Neural cell (in vitro differentiated cells): Measurements from ENCODE around the gene TAP1.

ENCODE experiments used
- EP300 ChIP-seq: fragments of 450-650 bp; conservative IDR thresholded peaks from 2 replicates; pipeline ENCODE4 v1.6.1; 2014; ENCODE audit warnings: antibody characterized with exemption, mild to moderate bottlenecking, moderate library complexity; ENCODE audit not compliant: poor library complexity, severe bottlenecking
- EZH2 ChIP-seq: fragments of 200-600, 300-800 bp; shearing (Covaris generic), sonication (generic); IDR thresholded peaks from 2 replicates; pipeline ENCODE4 v1.6.1; 2014; ENCODE audit warnings: antibody characterized with exemption, low read length, borderline replicate concordance, mild to moderate bottlenecking; ENCODE audit not compliant: insufficient read depth, poor library complexity, severe bottlenecking
- MXI1 ChIP-seq: fragments of 450-650 bp; conservative IDR thresholded peaks from 2 replicates; pipeline ENCODE4 v1.6.1; 2014; ENCODE audit warnings: antibody characterized with exemption, mild to moderate bottlenecking; ENCODE audit not compliant: poor library complexity, severe bottlenecking
- POLR2AphosphoS5 ChIP-seq: IDR thresholded peaks from 2 replicates; pipeline ENCODE4 v1.6.1; 2012
- RAD21 ChIP-seq: fragments of 450-650 bp; conservative IDR thresholded peaks from 2 replicates; pipeline ENCODE4 v1.6.1; 2014; ENCODE audit warnings: antibody characterized with exemption, mild to moderate bottlenecking, moderate library complexity
- SMC3 ChIP-seq: fragments of 450-650 bp; conservative IDR thresholded peaks from 2 replicates; pipeline ENCODE4 v1.6.1; 2014; ENCODE audit warnings: antibody characterized with exemption, mild to moderate bottlenecking, moderate library complexity; ENCODE audit not compliant: poor library complexity
- TAF1 ChIP-seq: IDR thresholded peaks from 2 replicates; pipeline ENCODE4 v1.6.1; 2012; ENCODE audit warnings: low read depth
- TF ChIP-seq, protein P1 (sequence below): fragments of 450-650 bp; IDR thresholded peaks from 2 replicates; pipeline ENCODE4 v1.5.1; 2014; ENCODE audit warnings: antibody characterized with exemption, mild to moderate bottlenecking, moderate library complexity; ENCODE audit not compliant: poor library complexity, severe bottlenecking
- TF ChIP-seq, protein P2 (sequence below): IDR thresholded peaks from 2 replicates; pipeline ENCODE4 v1.6.1; 2012; ENCODE audit warnings: borderline replicate concordance

DNA sequence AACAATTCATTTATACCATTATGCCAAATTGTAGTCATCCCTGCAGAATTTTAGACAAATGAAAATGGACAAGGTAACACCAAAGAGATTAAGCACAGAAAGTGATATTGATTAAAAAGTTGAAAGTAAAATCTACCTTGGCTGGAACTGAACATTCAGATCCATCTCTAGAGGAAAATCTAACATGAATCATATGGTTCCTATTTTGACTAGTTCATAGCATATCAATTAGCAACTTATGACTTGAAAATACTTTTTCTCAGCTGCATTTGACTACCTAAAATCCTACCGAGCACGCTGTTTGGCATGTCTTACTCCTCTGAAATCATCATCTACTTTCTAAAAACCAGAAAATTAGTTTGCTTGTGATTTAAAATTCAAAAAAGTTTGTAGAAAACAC, 23.1 kb upstream of the TAP1 start:
- no peak for TF ChIP-seq EZH2
- TF ChIP-seq EP300: no peak
- TF ChIP-seq, protein P1, sequence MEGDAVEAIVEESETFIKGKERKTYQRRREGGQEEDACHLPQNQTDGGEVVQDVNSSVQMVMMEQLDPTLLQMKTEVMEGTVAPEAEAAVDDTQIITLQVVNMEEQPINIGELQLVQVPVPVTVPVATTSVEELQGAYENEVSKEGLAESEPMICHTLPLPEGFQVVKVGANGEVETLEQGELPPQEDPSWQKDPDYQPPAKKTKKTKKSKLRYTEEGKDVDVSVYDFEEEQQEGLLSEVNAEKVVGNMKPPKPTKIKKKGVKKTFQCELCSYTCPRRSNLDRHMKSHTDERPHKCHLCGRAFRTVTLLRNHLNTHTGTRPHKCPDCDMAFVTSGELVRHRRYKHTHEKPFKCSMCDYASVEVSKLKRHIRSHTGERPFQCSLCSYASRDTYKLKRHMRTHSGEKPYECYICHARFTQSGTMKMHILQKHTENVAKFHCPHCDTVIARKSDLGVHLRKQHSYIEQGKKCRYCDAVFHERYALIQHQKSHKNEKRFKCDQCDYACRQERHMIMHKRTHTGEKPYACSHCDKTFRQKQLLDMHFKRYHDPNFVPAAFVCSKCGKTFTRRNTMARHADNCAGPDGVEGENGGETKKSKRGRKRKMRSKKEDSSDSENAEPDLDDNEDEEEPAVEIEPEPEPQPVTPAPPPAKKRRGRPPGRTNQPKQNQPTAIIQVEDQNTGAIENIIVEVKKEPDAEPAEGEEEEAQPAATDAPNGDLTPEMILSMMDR: no peak
- TF ChIP-seq MXI1: no peak
- TF ChIP-seq SMC3: no peak
- TF ChIP-seq, protein P2, sequence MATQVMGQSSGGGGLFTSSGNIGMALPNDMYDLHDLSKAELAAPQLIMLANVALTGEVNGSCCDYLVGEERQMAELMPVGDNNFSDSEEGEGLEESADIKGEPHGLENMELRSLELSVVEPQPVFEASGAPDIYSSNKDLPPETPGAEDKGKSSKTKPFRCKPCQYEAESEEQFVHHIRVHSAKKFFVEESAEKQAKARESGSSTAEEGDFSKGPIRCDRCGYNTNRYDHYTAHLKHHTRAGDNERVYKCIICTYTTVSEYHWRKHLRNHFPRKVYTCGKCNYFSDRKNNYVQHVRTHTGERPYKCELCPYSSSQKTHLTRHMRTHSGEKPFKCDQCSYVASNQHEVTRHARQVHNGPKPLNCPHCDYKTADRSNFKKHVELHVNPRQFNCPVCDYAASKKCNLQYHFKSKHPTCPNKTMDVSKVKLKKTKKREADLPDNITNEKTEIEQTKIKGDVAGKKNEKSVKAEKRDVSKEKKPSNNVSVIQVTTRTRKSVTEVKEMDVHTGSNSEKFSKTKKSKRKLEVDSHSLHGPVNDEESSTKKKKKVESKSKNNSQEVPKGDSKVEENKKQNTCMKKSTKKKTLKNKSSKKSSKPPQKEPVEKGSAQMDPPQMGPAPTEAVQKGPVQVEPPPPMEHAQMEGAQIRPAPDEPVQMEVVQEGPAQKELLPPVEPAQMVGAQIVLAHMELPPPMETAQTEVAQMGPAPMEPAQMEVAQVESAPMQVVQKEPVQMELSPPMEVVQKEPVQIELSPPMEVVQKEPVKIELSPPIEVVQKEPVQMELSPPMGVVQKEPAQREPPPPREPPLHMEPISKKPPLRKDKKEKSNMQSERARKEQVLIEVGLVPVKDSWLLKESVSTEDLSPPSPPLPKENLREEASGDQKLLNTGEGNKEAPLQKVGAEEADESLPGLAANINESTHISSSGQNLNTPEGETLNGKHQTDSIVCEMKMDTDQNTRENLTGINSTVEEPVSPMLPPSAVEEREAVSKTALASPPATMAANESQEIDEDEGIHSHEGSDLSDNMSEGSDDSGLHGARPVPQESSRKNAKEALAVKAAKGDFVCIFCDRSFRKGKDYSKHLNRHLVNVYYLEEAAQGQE: no peak
- TF ChIP-seq POLR2AphosphoS5: no peak
- TF ChIP-seq TAF1: no peak
- TF ChIP-seq RAD21: no peak
